ELR (cell line): ENCODE results near the gene EFTUD2.
A peak's percentile ranks its signal among the peaks of the same experiment; 100 is the strongest.

Experiments used
- DNase-seq: peaks from one replicate; pipeline ENCODE4 v3.0.0-alpha.2; 2015; ENCODE audit warnings: low read depth

The EFTUD2 gene

GRCh38 chr17:44887971-44888954, 11.0 kb downstream of the EFTUD2 start:
- no peak for DNase-seq

- DNase-seq: no peak
These were observed 12.2 kb downstream of the EFTUD2 start for GRCh38 chr17:44887016-44887415.

- DNase-seq: no peak
These were observed 14.3 kb downstream of the EFTUD2 start for GRCh38 chr17:44884941-44885340.

GRCh38 chr17:44881145-44881544, 18.1 kb downstream of the EFTUD2 start:
- DNase-seq: peak; percentile 32

- DNase-seq: no peak
These were observed 19.2 kb downstream of the EFTUD2 start for GRCh38 chr17:44880062-44880461.

GRCh38 chr17:44879376-44879775, 19.9 kb downstream of the EFTUD2 start:
- no peak for DNase-seq

GRCh38 chr17:44878627-44879221, 20.5 kb downstream of the EFTUD2 start:
- DNase-seq: peak; percentile 68

- no peak for DNase-seq
These were observed 22.1 kb downstream of the EFTUD2 start for GRCh38 chr17:44877121-44877520.

GRCh38 chr17:44875761-44876160, 23.5 kb downstream of the EFTUD2 start:
- no peak for DNase-seq

GRCh38 chr17:44872131-44872768, 27.0 kb downstream of the EFTUD2 start:
- DNase-seq: no peak

- DNase-seq: no peak
These were observed 27.7 kb downstream of the EFTUD2 start for GRCh38 chr17:44871556-44871955.

GRCh38 chr17:44867841-44868240, 31.4 kb downstream of the EFTUD2 start:
- no peak for DNase-seq

- DNase-seq: no peak
These were observed 33.3 kb downstream of the EFTUD2 start for GRCh38 chr17:44865931-44866330.

GRCh38 chr17:44865231-44865660, 34.0 kb downstream of the EFTUD2 start:
- peak; percentile 88 for DNase-seq

GRCh38 chr17:44864831-44865230, 34.4 kb downstream of the EFTUD2 start:
- DNase-seq: no peak

GRCh38 chr17:44863061-44863918, 36.0 kb downstream of the EFTUD2 start:
- DNase-seq: no peak

- no peak for DNase-seq
These were observed 36.8 kb downstream of the EFTUD2 start for GRCh38 chr17:44862278-44862914.

- DNase-seq: no peak
These were observed 39.5 kb downstream of the EFTUD2 start for GRCh38 chr17:44859701-44860100.

- no peak for DNase-seq
These were observed 45.1 kb downstream of the EFTUD2 start for GRCh38 chr17:44854192-44854591.

- no peak for DNase-seq
These were observed 48.6 kb downstream of the EFTUD2 start for GRCh38 chr17:44850612-44851011.

- no peak for DNase-seq
These were observed 49.2 kb downstream of the EFTUD2 start for GRCh38 chr17:44850025-44850424.
